Superior temporal gyrus (tissue), 1 donor: ENCODE measurements around the gene TMC3.
"Not testable (repeated sequence)": the region's sequence is repeated elsewhere in the genome, so short reads cannot be mapped to it uniquely, and the experiment has no call there.

Source experiments
- DNase-seq: peaks from one replicate; pipeline ENCODE4 v3.0.0-alpha.2; 2016; ENCODE audit errors: extremely low spot score

Gene TMC3

DNA sequence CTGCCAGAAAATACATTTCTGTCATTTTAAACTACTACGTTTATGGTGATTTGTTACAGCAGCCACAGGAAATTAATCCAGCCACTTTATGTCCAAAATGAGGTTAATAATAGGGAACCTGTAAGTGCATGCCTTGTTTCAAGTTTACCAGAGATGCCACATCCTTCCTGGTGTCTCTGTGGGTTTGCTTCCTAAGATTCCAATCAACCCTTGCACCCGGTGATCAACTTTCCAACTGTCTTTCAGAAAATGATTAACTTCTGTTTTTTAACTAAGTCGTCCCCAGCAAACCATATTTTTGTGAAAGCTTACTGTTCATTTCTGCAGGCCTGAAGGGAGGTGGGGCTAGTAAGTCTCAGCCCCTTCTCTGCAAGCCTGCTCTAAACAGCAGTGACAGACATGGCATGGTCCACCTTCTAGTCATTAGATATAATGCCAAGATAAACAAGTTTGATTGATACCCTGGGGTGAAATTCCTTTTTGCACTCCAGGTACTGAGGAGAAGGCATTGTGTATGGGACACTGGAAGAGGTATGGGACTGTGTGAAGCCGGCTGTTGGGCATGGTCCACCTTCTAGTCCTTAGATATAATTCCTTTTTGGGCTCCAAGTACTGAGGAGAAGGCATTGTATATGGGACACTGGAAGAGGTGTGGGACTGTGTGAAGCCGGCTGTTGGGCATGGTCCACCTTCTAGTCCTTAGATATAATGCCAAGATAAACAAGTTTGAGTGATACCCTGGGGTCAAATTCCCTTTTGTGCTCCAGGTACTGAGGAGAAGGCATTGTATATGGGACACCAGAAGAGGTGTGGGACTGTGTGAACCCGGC lies 11.1 kb upstream of the TMC3 start:
- no peak for DNase-seq

DNA sequence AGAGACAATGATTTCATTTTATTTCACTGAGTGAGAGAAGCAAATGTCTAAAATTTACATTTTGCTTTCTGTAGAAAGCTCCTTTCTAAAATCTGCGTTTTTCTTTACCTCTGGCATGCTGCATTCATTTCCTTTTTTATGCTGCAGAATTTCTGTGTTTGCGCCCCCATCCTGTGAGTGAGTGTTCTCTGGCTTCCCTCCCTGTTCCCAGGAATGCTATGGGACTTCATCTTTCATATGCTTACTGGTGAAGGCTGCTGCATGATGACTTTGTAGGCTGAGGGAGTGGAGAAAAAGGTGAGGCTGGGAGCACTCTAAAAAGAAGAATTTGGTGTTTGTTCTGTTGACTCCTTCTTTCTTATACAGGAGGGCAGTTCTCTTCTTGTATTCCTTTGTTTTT lies 7.7 kb upstream of the TMC3 start:
- DNase-seq = no peak

DNA sequence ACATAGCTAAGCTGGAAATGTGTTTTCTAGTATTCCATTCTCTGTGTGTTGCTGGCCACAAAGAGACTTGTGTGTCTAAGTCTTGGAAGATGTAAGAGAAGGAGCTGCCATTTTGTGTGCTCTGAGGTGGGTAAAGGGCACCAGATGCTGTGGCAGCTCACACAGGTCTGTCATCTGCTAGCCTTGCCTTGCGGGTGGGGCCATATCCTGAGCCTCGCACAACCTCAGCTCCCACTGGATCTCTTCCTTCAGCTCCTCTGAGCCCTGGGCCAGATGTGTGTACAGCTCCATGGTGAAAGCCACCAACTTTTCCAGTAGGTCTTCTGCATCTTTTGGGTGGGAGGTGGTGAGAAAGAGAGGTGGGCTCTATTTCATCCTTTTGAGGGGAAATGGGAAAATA lies 6.7 kb upstream of the TMC3 start:
- DNase-seq = no peak

DNA sequence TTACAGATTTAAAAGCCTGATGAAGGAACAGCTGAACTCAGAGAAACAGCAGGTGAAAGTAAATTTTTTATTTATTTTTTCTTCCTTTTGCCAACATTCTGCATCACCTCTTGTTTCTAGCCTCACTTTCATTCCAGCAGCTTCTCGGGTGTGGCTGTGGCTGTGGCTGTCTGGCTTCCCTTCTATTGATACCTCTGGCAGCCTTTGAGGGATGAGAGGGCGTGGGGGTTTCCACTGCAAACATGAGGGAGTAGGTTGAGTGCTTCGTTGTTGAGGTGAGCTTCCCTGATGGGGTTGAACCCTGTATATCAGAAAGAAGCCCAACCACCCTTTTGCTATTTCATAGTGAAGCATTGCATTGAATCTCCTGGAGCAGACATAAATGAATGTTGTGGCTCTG lies 6.2 kb upstream of the TMC3 start:
- no peak for DNase-seq

DNA sequence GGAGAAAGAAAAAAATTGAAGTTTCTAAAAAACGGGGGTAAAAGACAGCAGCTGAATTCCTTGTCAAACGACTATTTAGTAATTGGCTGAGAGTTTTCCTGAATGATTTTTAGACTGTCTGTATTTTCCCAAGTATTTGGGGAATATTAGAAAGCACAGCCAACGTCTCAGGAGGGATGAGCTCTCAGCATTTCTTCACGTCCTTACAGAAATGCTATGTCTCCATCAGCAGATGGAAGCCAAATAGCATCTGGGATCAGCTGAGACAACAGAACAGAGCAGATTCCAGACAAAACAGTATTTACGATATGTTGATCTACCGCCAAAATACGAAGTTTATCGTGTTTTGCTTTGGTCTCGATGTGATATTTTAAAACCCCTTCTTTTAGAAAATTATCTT lies 5.3 kb upstream of the TMC3 start:
- no peak for DNase-seq

DNA sequence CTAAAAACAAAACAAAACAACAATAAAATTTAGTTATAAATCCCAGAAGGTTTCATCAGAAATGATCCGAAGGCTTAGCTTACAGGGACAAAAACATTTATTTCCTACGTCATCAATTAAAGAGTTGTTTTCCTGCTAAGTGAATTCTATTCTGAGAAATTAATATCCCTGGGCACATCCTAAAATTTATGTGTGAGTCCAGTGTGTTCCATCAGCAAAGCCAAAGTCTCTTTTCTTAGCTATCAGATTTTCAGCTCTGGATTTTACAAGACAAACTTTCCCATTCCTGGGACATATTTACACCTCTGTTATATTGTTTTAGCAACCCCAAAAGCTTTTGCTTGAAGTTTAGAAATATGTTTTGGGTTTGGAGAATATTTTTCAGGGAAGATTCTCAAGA lies 4.4 kb upstream of the TMC3 start:
- DNase-seq = no peak

DNA sequence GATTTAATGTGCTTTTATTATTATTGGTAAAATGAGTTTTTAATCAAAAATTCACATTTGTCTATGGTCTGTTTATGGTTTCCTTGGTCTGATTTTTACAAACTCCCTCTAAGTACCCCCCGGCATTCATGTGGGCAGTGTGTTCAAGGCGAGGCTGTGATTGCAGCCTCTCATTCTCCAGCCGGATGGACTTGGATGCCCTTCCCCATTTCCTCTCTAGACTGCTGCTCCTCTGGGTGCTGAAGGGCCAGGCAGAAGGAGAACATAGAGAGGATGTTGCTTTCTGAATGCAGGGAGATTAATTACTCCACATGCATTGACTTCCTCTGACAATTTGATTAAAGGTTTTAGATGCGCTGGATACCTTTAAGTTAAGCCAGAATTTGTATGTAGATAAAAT lies 3.9 kb upstream of the TMC3 start:
- DNase-seq = no peak

DNA sequence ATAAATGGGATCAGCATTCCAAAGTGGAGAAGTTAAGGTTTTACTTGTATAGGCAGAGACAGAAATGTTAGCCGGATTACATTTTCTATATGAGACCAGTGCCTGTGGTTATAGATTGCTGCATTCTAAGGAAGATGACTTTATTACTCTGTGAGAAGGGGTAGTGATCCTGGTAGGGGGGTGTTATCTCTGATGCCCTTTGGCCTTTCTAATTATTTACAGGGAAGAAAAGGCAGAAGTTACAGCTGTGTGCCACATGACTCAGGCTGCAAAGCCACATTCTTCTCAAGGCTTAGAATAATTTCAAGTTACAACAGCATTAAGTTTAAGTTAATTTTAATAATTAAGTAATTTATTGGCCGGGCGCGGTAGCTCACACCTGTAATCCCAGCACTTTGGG lies 2.2 kb upstream of the TMC3 start:
- no peak for DNase-seq

DNA sequence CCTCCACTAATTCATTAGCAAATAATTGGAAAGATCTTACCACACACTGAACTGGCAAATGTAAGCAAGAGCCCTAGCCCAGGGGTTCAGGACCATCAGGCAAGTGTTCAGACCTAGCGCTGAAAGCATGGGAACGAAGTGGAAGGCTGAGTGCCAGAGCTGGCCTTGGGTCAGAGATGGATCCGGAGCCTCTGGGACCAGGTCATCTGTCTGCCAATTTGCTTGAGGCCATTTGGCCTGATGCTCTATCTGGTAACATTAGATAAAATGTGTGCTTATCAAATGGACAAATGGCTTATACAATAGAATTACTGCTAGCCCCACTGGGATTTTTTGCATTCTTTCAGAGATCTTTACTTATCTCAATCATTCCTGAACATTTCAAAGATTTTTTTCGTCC lies 1.4 kb upstream of the TMC3 start:
- no peak for DNase-seq

DNA sequence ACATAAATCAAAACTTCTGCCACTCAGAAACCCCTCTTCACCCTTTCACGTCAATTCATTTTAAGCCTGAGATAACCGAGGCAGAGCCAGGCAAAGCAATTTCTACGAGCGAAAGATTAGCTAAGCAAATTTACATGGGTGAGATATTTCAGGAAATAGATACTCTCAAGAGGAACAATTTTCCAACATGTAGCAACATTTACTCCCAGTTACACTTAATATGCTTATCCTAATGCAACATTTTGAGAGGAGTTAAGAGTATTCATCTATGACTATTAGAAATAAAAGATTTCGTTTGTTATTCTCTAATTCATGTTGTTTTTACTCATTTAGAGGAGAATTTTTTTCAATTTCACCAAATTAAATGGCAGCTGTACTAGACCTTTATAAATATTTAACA lies 837 bp downstream of the TMC3 start:
- no peak for DNase-seq

DNA sequence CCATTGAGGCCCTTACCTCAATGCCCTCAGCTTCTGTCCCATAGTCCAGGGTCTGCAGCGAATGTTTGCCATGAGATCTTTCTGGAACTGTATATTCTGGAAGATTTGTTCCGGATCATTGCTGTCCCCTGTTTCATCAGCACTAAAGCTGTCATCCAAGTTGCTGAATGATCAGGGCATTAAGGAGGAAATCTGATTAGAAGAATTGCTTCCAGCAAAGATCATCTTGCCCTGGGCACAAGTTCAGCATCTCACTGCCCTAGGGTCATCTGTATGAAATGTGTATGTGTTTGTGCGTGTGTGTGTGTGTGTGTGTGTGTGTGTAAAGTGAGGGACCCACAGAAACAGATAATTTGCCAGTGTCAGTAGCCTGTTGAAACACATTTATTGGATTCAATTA lies 1.4 kb downstream of the TMC3 start:
- no peak for DNase-seq

DNA sequence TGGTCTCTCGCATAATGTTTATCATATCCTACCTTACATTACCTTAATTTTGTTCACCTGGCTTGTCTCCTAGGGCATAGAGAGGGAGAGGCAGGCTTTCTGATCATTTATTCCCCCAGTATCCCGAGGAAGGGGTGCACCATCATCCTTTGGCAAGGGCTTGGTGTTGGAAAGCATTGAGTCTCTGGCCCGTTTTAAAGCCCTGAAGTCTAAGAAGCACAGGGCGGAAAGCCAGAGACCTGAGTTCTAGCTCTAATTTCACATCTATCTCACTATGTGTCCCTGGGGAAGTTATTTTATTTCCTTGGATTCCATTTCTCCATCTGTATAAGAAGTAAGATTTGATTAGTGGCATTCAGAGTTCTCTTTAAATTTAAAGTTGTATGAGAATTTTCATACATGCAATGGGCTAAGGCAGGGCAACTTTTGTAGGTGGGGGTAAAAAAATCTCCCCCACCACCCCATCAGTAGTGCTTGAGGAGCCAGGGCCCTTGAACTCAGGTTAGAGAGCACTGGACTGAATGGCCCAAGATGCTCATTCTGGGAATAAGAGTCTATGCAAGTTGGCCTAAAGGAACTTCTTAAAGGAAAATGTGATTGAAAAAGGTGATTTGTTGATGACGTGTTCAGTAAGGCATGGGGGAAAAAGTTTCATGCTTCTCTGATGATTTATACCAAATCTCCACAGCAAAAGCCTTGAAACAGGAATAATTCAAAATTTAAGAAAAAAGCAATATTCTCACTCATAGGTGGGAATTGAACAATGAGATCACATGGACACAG lies 10.1 kb downstream of the TMC3 start:
- no peak for DNase-seq

DNA sequence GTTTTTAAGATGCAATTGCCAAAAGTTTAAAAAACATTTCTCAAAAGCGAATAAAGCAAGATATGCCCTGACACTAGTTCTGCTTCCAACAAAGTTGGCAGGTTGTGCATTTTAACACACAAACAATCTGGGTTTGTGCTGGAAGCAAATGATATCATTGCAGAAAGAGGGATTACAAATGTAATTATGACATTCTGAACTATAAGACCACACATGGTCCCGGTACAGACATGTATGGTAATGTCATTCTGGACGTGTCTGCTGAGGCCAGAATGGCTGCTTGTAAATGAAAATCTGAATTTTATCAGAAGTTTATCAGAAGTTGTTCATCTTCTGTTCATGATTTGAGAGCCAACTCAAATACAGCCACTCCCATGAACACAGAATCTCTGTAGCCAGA lies 10.7 kb downstream of the TMC3 start:
- DNase-seq = no peak

DNA sequence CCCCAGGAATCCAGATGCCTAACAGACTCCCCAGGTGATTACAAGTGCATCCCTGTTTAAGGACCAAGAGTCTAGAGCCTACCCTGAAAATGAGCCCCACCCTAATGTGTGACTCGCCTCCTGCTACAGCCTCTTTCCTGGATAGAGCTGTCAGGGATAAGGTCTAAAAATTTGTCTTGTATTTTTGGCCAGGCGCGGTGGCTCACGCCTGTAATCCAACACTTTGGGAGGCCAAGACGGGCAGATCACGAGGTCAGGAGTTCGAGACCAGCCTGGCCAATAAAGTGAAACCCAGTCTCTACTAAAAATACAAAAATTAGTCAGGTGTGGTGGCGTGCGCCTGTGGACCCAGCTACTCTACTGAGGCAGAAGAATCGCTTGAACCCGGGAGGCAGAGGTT lies 11.2 kb downstream of the TMC3 start:
- no peak for DNase-seq

DNA sequence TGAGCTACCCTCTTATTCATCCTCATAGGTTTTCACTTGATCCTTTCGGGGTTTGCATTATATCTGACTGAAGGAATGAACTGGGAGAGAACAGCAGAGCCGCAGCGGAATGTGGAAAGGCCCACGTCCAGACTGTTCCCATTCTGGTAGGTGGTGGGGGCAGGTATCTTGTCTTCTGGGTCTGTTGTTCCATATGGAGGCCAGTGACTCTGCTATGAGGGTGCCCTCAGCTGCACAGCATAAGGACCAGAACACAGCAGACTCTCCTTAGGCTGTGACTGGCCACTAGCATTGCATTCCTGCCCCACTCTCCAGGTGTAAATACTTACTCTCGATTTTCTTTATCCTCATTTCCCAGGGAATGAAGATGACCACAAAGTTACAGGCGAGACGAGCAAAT lies 12.1 kb downstream of the TMC3 start:
- DNase-seq = no peak

DNA sequence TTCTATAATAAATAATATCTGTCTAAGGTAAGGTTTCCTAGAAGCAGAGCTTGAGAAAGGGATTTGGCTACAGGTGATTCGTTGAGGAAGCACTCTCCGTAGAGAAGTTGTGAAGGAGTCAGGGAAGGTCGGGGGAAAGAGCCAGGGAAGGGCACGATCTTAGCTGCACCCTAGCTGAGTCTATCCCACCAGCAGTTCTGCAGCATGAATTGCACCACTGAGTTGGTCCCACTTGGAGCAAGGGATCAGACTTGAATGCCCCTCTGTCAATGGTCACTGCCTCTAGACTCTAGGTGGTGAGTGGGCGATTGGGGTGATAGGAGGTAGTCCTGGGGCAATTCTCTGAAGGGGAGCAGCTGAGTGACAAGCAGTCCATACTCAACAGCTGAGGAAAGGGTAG lies 13.5 kb downstream of the TMC3 start:
- DNase-seq = no peak

DNA sequence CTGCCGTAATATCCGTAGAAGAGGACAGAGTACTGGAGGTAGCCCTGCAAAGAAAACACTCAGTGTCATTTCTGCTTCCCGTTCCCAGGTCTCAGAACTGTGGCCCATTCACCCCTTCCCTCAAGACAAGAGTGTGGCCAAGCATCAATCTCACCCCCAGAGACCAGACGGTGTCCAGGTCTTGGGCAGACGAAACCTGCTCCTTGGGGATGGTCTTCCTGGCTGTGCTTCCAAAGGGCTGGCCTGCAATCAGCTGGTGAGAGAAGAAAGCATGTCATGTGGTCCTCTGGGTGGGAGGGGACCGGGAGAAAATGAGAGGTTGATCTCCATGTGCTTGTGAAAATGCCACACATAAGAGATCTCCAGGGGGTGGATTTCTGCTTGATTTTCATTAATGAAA lies 15.8 kb downstream of the TMC3 start:
- DNase-seq = no peak

DNA sequence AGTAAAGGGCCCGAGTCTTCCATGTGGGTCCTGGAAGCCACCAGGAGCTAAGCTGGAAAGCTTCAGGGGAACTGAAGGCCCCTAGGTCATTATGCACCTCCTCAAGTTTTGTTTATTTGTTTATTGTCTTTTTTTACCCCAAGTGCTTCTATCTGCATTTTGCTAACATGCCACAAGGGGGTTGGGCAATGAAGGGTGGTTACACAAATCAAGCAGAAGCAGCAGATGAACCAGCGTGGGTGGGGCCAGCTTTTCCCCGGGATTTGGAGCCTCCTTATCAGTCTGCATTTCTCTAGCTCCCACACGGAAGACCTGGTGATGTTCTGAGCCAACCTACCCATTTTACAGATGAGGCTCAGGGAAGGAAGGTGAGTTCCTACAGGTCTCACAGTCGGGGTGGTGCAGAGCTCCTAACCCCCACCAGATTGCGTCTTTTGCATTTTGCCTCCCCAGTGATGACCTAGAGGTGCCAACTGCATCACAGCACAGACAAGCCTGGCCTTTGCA lies 16.8 kb downstream of the TMC3 start:
- no peak for DNase-seq

DNA sequence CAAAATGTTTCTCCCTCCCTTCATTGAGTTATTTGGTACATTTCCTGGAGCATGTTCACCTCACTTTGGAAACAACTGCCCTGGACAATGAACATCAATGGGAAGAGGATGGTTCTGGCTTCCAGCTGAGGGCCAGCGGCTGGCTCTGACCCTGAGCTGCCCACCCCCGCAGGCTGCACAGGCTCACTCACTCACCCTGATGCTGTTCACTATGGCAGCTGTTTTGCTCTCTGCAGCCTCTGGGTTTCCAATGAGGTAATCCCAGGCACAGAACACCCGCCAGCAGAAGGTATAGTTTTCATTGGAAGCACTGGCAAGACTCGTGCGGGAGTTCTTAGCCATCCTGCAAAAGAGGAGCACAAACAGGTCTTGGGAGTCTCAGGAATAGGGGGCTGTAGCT lies 17.8 kb downstream of the TMC3 start:
- DNase-seq = no peak

DNA sequence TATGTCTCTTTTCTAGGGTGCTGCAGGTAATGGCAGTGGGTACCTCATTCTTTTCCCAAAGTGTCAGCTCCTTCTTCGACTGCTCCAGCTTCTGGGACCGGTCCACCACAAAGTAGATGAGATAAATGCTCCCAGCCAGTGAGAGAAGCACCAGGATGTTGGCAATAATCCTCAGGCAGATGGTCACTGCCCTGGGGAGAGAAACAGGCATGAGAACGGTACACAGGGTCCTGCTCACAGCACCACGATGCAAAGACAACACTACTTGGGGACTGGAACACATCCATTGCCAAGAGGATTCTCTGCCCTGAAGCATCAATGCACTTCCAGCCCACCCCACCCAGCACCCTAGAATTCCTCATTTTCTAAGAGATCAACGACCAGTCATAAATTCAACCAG lies 22.4 kb downstream of the TMC3 start:
- no peak for DNase-seq

DNA sequence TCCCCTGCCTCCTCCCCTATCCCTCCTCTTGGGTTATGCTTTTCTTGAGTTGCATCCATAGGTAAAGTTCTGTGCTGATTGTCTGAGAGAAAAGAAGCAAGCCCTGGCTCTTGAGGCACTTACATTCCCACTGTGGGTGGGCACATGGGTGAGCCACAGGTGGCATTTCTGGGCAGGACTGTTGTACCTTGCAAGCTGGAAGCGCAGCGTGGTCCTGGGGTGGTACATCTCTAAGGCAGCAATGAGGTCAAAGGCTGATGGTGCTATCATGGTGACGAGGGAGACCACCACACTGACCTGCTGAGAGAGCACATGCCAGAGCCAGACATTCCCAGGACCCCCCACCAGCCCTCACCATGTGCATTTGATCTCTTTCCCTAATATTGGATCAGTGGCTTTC lies 24.7 kb downstream of the TMC3 start:
- no peak for DNase-seq

DNA sequence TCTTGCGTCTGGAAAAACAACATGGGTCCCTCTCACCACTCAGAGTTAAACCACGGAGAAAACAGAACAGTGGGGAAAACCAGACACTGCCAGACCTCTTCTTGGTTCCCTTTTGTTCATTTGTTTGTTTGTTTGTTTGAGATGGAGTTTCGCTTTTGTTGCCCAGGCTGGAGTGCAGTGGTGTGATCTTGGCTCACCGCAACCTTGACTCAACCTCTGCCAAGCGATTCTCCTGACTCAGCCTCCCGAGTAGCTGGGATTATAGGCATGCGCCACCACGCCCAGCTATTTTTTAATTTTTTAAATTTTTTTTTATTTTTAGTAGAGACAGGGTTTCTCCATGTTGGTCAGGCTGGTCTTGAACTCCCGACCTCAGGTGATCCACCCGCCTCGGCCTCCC lies 25.3 kb downstream of the TMC3 start:
- not testable (repeated sequence) for DNase-seq

DNA sequence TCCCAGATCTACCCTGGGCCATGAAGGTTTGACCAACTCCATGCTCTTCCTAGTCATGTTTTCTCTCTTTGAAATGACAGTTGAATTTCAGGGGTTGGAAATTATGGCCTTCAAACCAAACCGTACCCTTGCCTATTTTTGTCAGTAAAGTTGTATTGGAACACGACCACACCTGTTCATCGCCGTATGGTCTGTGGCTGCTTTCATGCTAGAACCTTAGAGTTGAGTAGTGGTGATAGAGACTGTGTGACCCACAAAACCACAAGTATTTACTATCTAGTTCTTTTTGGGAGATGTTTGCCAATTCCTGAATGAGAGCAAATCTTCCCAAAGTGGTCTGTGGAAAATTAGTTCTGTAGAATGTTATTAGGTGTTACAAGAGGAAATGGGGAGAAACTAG lies 26.1 kb downstream of the TMC3 start:
- DNase-seq = no peak
